Nephron progenitor cell (in vitro differentiated cells): Measurements from ENCODE around the gene THEMIS2.

Experiments
- DNase-seq: peaks from one replicate; pipeline ENCODE4 v3.0.0; 2021
- H3K27ac Mint-ChIP-seq: 2 replicates; pipeline ENCODE4 v1.8.0; 2021; ENCODE audit warnings: mild to moderate bottlenecking, moderate library complexity, mixed read lengths
- H3K27me3 Mint-ChIP-seq: 2 replicates; pipeline ENCODE4 v1.8.0; 2021; ENCODE audit warnings: mild to moderate bottlenecking, low read depth, mixed read lengths; ENCODE audit not compliant: poor library complexity
- H3K36me3 Mint-ChIP-seq: 2 replicates; pipeline ENCODE4 v1.8.0; 2021; ENCODE audit warnings: low read depth, mixed read lengths
- H3K4me1 Mint-ChIP-seq: 2 replicates; pipeline ENCODE4 v1.8.0; 2021; ENCODE audit warnings: mixed read lengths
- H3K4me3 Mint-ChIP-seq: 2 replicates; pipeline ENCODE4 v1.8.0; 2021; ENCODE audit warnings: mild to moderate bottlenecking, moderate library complexity, mixed read lengths
- H3K9me3 Mint-ChIP-seq: 2 replicates; pipeline ENCODE4 v1.8.0; 2021; ENCODE audit warnings: mild to moderate bottlenecking, moderate library complexity, mixed read lengths
- CTCF ChIP-seq: fragments of 200-600 bp; sonication (generic); IDR thresholded peaks from 2 replicates; pipeline ENCODE4 v1.5.0; 2021; ENCODE audit warnings: antibody characterized with exemption

The THEMIS2 gene

GRCh38 chr1:27886353-27886679, 14.0 kb downstream of the THEMIS2 start:
- H3K4me3 Mint-ChIP-seq = no peak overlapping the region
- no peak for TF ChIP-seq CTCF
- H3K27ac Mint-ChIP-seq = peak overlapping the region; percentile 85
- peaks cover 38% of the 10 kb centered on the region for H3K4me1 Mint-ChIP-seq
- H3K36me3 Mint-ChIP-seq = peaks cover 24% of the 10 kb centered on the region
- peaks cover 4% of the 10 kb centered on the region for H3K27me3 Mint-ChIP-seq
- no peaks in the 10 kb centered on the region for H3K9me3 Mint-ChIP-seq
- DNase-seq = no peak

GRCh38 chr1:27886744-27887143, 14.4 kb downstream of the THEMIS2 start:
- Mint-ChIP-seq H3K4me3 (no peak overlapping the region), H3K36me3 (peaks cover 26% of the 10 kb centered on the region), H3K27ac (no peak overlapping the region), H3K9me3 (no peaks in the 10 kb centered on the region), H3K27me3 (peaks cover 4% of the 10 kb centered on the region), H3K4me1 (peaks cover 38% of the 10 kb centered on the region)
- DNase-seq = no peak
- no peak for TF ChIP-seq CTCF

DNA sequence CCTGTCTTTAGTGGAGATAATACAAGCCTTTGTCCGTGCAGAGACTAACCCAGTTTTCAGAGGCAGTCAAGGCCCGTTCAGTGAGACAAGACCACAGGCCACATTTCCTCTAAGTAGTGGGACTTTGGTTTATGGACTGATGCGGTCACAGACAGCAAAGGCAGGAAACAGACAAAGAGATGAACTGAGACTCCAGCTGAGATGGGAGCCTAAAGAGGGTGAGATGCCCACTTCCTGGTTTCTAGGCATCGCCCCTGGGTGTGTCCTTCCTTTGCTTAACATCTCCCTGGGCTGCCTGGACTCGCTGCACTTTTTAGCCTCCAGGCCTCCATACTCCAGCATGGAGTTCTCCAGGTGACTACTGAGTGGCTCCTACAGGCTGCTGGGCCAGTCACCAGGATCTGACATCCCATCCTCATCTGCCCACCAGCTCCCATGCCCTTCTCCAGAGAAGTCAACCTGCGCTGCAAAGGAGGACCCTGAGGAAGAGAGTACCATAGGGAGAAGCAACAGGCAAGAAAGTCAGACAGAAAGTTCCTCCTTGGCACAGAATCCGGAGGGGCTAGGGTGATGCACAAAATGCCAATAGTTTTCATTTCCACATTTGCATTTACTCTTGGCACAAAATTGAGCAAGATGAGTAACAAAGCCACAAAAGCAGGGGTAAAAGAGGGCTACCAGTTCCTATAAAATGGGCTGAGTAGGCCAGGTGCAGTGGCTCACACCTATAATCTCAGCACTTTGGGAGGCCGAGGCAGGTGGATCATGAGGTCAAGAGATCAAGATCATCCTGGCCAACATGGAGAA, 15.1 kb downstream of the THEMIS2 start:
- Mint-ChIP-seq H3K4me3 (no peak overlapping the region), H3K9me3 (no peaks in the 10 kb centered on the region), H3K36me3 (peaks cover 30% of the 10 kb centered on the region), H3K27me3 (peaks cover 4% of the 10 kb centered on the region), H3K27ac (no peak overlapping the region), H3K4me1 (peaks cover 34% of the 10 kb centered on the region)
- DNase-seq = no peak
- no peak for TF ChIP-seq CTCF

- TF ChIP-seq CTCF = no peak
- Mint-ChIP-seq H3K27me3 (peaks cover 4% of the 10 kb centered on the region), H3K27ac (peak overlapping the region; percentile 61), H3K4me3 (no peak overlapping the region), H3K4me1 (peaks cover 13% of the 10 kb centered on the region), H3K9me3 (no peaks in the 10 kb centered on the region), H3K36me3 (peaks cover 44% of the 10 kb centered on the region)
- DNase-seq = no peak
Measured at GRCh38 chr1:27889506-27889905, 17.2 kb downstream of the THEMIS2 start.

DNA sequence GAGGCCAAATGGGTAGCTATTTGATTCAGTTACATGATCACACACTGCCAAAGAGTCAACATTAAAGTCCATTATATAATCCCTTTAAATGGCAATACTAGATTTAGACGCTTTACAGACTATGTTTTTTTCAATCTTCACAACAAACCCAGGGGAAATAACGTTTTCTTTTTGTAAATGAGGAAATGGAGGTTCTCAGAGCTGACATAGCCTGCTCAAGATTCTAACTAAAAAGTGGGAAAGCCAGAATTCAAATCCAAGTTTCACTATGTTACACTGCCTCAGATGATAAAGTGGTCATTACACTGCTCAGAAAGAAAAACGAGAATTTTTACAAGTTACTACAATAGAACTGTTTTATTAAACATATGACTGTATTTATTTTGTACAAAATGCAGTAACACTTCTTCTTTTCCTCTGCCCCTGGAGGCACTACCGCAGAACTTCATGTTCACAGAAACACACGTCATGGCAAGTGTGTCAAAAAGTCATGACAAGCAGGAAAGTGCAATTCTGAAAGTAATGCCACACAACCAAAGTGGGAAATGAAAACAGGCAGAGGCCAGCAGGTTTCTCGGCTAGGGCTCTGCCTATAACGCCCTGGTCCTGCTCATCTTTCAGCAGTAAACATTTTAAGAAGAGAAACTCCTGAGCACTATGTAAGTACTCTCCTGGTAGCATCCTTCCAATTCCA, 19.0 kb downstream of the THEMIS2 start:
- Mint-ChIP-seq H3K4me3 (no peak overlapping the region), H3K36me3 (peaks cover 59% of the 10 kb centered on the region), H3K27ac (peak overlapping the region; percentile 3), H3K9me3 (no peaks in the 10 kb centered on the region), H3K4me1 (peaks cover under 1% of the 10 kb centered on the region), H3K27me3 (peaks cover 3% of the 10 kb centered on the region)
- TF ChIP-seq CTCF = no peak
- no peak for DNase-seq
